Stimulated activated CD8-positive, alpha-beta memory T cell treated with anti-CD3 and anti-CD28 coated beads, Interleukin-15, amount 100 ng/mL, for 1 hour (primary cell): Measurements from ENCODE around the gene SMAD5.

Experiments
- DNase-seq: peaks from one replicate; pipeline ENCODE4 v3.0.0-alpha.2; 2020; ENCODE audit warnings: low read depth

The SMAD5 gene

DNA sequence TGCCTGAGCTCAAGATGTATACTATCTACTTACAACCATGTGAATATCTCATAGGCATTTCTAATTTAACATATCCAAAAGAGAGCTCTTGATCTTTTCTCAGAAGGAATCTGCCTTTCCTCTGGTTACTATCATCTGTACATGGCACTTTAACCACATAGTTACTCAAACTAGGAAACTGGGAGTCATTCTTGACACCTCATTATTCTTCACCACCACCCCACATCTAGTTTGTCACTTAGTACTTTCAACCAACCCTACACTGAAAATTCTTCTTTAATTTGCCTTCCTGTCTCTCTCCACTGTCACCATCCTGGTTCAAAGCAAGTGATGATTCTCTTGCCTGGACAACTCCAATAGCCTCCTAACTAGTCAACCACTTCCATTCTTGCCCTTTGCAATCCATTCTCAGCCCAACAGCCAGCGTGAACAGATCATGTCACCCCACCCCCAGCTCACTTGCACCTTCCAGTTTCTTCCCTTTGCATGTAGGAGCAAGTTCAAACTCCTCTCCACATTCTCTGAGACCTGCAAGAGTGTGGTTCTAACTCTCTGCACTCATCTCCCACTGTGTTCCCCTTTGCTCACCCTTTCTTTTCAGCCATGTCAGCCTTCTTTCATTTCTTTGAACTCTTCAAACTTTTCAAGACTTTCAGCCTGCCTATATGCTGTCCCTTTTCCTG, 17.3 kb upstream of the SMAD5 start:
- no peak for DNase-seq

DNA sequence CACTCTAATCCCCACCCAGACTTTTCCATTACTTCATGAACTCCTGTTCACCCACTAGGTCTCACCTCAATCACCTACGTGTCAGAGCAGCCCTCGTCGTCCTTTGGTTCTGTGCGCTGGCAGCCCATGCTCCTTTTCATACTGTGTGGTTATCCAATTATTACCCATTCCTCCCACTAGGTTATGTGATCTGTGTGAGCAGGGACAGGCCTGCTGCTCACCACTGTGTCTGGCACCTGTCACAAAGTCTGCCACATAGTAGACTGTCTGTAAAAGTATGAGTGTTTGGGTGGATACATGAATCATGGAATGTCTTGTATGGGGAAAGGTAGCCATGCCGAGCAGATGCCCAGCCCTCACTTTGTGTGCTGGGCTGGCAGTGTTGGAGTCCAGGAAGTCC, 12.1 kb upstream of the SMAD5 start:
- DNase-seq: no peak

DNA sequence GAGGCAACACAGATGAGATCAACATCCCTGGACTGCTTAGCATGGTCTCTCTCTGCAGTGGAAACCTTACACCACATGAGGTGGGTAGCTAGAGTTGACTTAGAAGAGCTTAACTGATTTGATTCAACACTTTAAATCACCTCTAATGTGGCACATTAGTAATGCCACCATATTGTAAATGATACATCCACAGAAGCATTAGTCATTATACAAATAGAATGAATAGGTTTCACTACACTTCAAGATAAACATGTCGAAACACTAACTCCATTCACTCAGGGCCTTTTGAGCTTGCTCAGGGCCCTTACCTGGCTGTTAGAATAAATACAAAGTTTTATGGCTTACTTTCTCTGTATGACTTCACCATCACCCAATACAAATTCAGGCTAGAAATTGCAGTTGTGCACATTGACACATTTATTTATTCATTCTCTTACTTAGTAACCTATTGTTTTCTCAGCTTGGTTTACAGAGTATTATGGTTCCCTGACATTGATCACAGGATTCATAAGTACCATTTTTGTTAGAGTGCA, 9.3 kb upstream of the SMAD5 start:
- DNase-seq: no peak

DNA sequence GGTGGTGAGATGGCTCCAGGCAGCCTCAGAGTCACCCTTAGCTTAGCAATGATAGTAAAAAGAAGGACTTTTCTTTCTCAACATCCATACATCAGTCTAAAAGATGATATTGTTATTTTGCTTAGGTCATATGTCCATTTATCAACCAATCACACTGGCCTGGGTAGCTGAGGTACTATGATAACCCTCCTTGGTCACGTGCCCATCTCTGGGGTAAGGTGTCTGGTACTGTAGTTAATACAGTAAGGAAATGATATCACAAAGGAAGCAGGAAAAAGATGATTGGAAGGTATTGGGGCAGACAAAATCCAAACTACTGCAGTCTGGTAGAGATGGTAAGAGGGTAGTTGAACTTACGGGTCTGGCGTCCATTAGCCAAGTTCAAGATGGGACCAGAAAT, 5.1 kb upstream of the SMAD5 start:
- DNase-seq: no peak

DNA sequence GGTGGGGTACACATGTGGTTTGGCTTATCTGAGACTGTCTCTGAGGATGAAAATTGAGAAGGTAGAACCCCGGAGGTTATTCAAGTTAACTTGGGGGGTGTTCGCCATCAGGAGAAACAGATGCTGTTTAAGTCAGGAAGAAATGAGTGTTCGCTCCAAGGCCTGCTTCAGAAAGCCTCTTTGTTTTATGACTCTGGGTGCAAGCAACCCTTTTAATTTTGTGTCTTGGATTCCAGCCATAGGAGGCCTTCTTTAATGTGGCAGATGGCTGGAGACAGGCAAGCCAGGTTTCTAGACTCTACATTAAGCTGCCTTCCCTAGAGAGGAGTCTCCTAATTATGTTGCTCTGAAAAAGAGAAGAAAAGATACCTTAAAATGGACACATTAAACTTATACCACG, 4.2 kb upstream of the SMAD5 start:
- no peak for DNase-seq

GRCh38 chr5:136129445-136129844, 3.2 kb upstream of the SMAD5 start:
- no peak for DNase-seq

- no peak for DNase-seq
Measured at GRCh38 chr5:136130581-136130980, 2.1 kb upstream of the SMAD5 start.

GRCh38 chr5:136132087-136132486, 558 bp upstream of the SMAD5 start:
- no peak for DNase-seq

- no peak for DNase-seq
Measured at GRCh38 chr5:136133222-136133921, 727 bp downstream of the SMAD5 start.

GRCh38 chr5:136133922-136134379, 1.3 kb downstream of the SMAD5 start:
- DNase-seq: no peak

DNA sequence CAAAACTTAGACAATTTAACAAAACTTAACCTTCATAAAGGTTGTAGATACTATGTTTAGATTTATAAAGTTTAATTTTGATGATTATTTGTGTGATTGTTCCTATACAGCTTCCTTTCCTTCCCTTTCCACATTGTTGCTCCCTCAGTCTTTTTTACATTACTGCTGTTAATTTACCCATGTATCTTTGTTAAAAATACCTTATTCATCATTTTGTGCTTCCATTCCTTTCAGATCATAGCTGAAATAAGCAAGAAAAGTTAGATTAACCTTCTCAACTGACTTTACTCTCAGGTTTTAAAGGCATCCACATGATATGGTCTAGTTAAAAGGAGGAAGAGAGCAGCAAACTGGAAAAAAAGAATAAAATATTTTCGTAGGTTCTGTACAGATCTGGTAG, 2.0 kb downstream of the SMAD5 start:
- no peak for DNase-seq

GRCh38 chr5:136135536-136135935, 2.9 kb downstream of the SMAD5 start:
- no peak for DNase-seq

GRCh38 chr5:136137497-136138220, 5.0 kb downstream of the SMAD5 start:
- no peak for DNase-seq

DNA sequence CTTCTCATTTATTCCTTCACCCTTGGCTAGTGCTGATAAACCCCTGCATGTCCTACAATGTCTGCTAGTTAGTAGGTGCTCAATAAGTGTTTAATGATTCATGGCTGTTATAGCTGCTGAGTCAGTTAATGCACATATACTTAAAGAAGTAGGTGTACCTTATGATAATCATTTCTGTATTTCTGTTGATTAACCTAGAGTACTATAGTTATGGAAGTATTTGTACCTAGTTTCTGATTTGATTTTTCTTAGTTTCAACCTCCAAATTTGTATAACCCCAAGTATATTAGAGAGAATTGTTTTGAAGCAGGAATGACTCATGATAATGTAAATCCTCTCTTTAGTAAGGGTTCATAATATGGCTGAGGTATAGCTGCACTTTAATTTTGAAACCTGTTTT, 8.9 kb downstream of the SMAD5 start:
- DNase-seq: no peak

DNA sequence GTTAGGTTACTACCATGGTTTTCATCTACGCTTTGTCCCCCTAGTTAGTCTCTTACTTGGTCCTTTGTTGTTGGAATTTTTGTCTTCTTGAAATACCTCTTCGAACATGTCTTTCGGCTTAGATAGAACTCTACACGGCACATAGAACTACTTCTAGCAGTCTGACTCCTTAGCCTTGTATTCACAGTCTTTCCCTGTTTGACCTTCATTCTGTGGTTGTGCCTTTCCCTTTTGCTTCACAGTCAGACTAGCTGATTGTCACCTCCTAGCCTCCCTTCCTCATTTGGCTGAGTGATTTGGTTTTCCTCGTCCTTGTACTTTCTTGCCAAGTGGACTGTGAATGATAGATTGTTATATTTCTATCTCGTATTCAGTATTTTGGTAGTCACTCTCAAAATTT, 10.7 kb downstream of the SMAD5 start:
- DNase-seq: no peak

DNA sequence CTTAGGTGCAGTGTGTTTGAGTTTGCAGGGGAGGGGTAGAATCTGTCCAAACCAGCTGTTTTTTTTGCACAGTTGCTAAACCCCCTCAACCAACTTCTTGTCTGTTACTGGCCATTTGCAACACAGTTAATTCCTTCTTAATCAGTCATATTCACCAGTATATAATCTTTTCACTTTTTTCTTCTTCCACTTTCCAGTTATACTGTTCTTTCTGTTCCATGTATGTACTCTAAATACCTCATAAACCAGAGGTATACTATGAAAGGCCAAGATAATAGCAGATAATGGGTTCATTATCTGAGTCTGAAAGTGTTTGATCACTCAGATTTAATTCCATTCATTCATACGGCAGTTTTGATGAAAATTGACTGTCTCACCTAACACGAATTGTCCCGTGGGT, 11.1 kb downstream of the SMAD5 start:
- DNase-seq: no peak

DNA sequence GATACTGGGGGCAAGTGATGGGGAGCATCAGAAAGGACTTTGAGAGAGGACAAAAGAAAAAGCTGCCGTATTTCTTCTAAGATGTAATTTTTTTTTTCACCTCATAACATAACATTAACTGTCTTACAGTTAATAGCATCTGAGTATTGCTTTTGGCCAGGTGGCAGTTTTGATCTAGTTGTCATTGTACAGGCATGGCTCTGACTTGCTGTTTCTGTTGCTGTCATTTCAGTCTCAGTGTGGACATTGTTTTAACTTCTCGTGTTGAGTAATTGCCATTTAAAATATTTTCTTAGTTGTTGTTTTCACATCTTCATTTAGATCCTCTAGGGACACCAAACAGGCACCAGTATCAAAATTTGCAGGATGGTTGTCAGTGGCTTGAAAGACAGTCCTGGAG, 12.4 kb downstream of the SMAD5 start:
- DNase-seq: no peak

DNA sequence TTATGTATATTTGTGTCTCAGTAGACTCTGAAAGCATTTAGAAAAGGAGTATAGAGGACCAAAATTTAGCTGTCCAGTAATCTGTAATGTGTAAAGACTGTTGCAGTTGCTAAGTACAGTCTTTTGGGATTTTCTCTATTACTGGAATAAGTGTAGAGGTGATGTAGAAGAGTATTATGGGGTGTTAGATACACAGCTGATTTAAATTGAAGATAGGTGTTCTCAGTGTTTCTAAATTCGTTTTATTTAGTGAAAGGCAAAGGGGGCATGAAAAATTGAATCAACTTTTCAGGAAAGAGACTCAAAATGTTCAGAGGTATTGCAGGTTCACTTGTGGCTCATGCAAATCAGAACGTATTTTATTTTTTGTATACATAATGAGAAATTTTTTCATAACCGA, 13.6 kb downstream of the SMAD5 start:
- DNase-seq: no peak

DNA sequence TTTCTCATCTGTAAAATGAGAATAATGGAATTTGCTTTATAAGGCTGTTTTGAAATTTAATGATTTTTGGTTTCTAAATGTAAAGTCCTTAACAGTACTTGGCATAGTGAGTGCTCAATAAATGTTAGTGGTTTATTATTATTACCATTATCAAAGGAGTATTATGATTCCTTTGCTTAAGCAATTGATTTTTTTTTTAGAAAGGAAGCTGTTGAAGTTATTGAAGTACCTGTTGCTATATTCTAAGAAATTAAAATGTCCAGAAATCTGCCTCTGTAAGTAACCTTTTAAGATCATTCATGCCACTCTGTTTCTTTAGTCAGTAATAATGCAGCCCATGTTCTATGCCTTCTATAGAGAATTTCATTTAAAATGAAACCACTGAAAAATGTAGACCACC, 15.0 kb downstream of the SMAD5 start:
- DNase-seq: no peak

- DNase-seq: no peak
Measured at GRCh38 chr5:136149891-136150290, 17.2 kb downstream of the SMAD5 start.

GRCh38 chr5:136153581-136154236, 21.1 kb downstream of the SMAD5 start:
- DNase-seq: no peak

- DNase-seq: no peak
Measured at GRCh38 chr5:136155078-136155477, 22.4 kb downstream of the SMAD5 start.
